NCI-H510A (cell line): Measurements from ENCODE around the gene PFDN2.

Source experiments
- DNase-seq: peaks from one replicate; lab custom pipeline; 2025; lab: John Stamatoyannopoulos, UW

The PFDN2 gene

GRCh38 chr1:161051219-161051618, 66.6 kb downstream of the PFDN2 start:
- DNase-seq = no peak
